Astrocyte of the cerebellum (primary cell): Measurements from ENCODE around the gene IL31RA.
A peak's percentile ranks its signal among the peaks of the same experiment; 100 is the strongest.

Source experiments
- DNase-seq: peaks from one replicate; pipeline ENCODE4 v3.0.0-alpha.2; 2011; ENCODE audit warnings: low read depth
- H3K4me3 ChIP-seq: 2 replicates; pipeline ENCODE4 v1.5.1; 2011; ENCODE audit warnings: mild to moderate bottlenecking, low read depth, low read length, moderate library complexity
- in situ Hi-C: cut with HindIII; loops from 2 replicates; pipeline ENCODE4 v1.10.0; 2017; ENCODE audit warnings: low sequenced_read_pairs
- TF ChIP-seq, protein P1 (sequence below): IDR thresholded peaks from 2 replicates; pipeline ENCODE4 v1.5.1; 2012; ENCODE audit warnings: low read length, low read depth, moderate library complexity, mild to moderate bottlenecking; ENCODE audit errors: missing control alignments

Gene IL31RA

DNA sequence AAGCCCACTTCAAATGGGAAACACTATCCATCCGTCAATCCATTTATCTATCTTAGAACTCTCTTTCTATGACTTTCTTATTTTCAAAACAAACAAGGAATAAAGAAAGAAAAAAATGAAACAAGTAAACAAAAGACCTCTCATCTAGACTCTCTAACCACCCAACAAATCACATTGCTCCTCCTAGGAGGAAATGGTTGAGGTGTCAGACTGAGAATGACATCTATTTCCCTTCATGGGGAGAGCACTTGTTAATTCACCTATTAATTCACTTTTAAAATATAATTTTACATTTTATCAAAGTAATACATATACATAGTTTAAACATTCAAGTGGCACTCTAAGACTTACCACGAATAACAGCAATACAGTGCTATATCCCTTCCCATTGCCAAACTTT lies 2.4 kb upstream of the IL31RA start:
- in situ Hi-C loops = no loop called here
- DNase-seq = no peak
- TF ChIP-seq, protein P1, sequence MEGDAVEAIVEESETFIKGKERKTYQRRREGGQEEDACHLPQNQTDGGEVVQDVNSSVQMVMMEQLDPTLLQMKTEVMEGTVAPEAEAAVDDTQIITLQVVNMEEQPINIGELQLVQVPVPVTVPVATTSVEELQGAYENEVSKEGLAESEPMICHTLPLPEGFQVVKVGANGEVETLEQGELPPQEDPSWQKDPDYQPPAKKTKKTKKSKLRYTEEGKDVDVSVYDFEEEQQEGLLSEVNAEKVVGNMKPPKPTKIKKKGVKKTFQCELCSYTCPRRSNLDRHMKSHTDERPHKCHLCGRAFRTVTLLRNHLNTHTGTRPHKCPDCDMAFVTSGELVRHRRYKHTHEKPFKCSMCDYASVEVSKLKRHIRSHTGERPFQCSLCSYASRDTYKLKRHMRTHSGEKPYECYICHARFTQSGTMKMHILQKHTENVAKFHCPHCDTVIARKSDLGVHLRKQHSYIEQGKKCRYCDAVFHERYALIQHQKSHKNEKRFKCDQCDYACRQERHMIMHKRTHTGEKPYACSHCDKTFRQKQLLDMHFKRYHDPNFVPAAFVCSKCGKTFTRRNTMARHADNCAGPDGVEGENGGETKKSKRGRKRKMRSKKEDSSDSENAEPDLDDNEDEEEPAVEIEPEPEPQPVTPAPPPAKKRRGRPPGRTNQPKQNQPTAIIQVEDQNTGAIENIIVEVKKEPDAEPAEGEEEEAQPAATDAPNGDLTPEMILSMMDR = no peak

DNA sequence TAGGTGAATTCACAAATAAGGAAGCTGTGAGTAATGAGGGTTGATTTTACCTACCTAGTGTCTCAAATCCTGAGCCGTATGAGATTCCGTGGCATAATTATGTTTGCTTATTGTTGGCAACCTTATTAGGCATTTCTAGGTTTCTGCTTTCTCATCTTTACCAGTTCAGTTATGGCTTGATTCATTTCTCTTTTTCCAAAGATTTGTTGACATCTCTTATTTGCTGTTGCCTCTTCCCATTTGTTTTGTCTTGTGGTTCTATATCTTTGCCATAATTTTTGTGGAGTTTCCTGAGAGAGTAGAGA lies 470 bp downstream of the IL31RA start:
- in situ Hi-C loops = no loop called here
- TF ChIP-seq, protein P1 = no peak
- no peak for DNase-seq
- H3K4me3 ChIP-seq = peak overlapping the region; percentile 5

More for the DNA sequence above, 2.4 kb upstream of the IL31RA start:
- no peak overlapping the region for H3K4me3 ChIP-seq

DNA sequence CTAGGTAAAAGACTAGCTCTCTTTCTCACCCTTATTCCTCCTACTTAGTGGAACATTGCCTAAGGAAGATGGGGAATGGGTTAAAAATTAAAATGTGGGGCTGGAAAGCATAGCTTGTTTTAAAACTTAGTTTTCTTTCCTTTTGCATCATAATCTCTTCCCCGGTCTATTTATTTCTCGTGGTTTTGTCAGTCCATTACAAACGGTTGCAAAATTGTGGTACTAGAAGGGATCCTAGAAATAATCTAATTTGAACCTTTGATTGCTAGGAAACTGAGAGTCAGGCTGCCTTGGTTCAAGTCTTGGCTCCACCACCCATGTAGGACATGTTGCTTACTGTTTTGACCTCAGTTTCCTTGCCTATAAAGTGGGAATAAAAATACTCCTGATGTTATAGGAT lies 1.3 kb downstream of the IL31RA start:
- no peak for DNase-seq
- no peak overlapping the region for H3K4me3 ChIP-seq
- TF ChIP-seq, protein P1 = no peak
- in situ Hi-C loops = no loop called here

DNA sequence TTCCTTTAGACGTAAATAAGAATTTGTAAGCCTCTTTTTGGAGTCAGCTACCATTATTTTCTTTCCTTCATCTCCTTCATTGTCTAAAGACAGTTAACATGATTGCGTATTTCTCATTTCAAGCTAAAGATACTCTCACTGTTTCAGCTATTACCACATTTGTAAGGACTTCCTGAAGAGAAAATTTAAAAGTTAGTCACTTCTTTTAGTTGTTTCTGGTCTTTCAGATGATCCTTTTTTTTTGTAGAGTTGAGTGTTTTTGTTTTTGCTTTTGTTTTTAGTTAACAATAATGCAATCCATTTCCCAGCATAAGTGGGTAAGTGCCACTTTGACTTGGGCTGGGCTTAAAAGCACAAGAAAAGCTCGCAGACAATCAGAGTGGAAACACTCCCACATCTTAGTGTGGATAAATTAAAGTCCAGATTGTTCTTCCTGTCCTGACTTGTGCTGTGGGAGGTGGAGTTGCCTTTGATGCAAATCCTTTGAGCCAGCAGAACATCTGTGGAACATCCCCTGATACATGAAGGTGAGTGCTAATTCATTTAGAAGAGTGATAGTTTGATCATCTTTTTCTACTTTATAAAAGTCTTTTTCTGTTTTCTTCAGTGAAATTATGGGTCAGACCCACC lies 2.0 kb downstream of the IL31RA start:
- in situ Hi-C loops = no loop called here
- TF ChIP-seq, protein P1 = no peak
- H3K4me3 ChIP-seq = no peak overlapping the region
- DNase-seq = no peak

DNA sequence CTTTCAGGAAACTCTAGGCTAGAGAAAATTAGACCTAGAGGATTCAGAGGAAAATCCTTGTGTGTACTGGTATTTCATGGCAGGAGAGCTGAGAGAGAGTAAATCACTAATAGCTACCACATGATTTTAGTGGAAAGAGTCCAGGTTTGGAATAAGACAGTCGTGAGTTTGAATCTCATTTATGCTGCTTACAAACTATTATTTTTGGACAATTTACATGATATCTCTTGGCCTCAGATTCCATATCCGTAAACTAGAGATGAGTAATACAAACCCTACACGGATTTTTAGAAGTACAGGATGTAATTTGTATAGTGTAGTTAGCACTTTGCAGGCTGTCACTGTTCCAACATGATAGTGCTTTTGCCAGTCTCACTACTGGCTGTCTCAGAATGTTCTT lies 2.7 kb downstream of the IL31RA start:
- in situ Hi-C loops = no loop called here
- TF ChIP-seq, protein P1 = no peak
- DNase-seq = no peak
- H3K4me3 ChIP-seq = no peak overlapping the region

DNA sequence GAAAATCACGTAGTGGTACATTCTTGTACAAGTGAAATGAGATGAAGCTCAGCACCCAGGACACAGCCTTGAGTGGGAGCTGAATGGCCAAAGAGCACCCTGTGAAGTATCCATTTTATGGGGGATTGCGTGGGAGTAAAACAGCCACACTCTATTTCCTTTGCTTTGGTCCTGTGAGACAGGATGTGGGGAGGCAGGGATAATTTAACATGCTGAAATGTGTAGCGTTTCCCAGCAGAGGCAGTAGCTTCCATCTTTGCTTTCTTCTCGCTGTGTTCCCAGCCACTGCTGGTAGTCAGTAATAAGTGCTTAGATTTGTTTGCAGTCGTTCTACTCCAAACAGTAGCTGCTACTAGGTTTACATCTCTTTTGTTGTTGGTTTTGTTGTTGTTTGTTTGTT lies 4.4 kb downstream of the IL31RA start:
- H3K4me3 ChIP-seq = no peak overlapping the region
- TF ChIP-seq, protein P1 = no peak
- no peak for DNase-seq
- in situ Hi-C loops = no loop called here

DNA sequence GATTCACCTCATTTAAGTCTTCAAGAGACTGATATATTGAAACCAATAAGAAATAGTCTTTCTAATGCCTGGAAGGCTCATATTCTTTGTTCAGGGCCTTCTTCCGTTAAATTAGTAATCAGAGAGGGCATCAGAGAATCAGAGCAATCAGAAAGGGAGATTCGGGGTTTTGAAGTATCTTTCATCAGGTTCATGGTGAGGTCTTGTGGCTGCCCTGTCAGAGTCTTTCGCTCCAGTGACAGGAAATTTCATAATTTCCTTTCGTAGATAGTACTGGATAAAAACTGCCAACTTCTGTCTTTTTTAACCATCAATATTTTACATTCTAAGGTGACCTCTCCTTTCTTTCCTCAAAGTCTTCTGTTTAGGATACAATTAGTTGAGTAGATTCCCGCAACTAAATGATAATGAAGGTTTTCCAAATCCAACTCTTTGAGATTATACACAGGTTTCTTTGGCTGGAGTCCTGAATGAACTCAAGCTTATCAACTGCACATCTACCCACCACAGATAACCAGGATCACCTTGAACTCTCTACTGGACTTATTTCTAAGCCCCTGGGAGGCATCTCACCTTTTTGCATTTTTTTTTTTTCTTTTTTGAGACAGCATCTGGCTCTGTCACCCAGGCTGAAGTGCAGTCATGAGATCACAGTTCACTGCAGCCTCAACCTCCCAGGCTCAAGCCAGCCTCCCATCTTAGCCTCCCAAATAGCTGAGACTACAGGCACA lies 5.5 kb downstream of the IL31RA start:
- no peak for DNase-seq
- TF ChIP-seq, protein P1 = no peak
- H3K4me3 ChIP-seq = no peak overlapping the region
- in situ Hi-C loops = no loop called here
